ENCODE data around the gene LRIG2. TPM values are rescaled to one million over a fixed set of nuclear protein-coding genes. Genes with fewer than 3 reads are reported as not detected.
"Not testable (repeated sequence)": the region's sequence is repeated elsewhere in the genome, so short reads cannot be mapped to it uniquely, and the experiment has no call there.

Gene LRIG2
- total and polyA plus RNA-seq, 11 donors: 3.5 to 13.1 (median 8.5) TPM

- TF ChIP-seq POLR2A (IDR thresholded peaks at IDR 0.05): no peak
- no peak for TF ChIP-seq CTCF (IDR thresholded peaks at IDR 0.05)
- DNase-seq (no peak), ATAC-seq (no peak)
- intact Hi-C loops (cut with DNase I): no loop called here
- no peaks in the 10 kb centered on the region for H3K36me3 ChIP-seq
- H3K4me1 ChIP-seq: no peaks in the 10 kb centered on the region
- H3K9me3 ChIP-seq: peaks cover 0 to 30% (median 13%) of the 10 kb centered on the region in 12 donors
- WGBS, 4 donors: 86 to 96% (median 90%) methylated on average over 1 of the region's 1 CpG
- H3K27ac ChIP-seq: no peak overlapping the region
- H3K4me3 ChIP-seq: no peak overlapping the region
- H3K27me3 ChIP-seq: no peaks in the 10 kb centered on the region
Observed at GRCh38 chr1:113156368-113156767, 83.4 kb downstream of the LRIG2 start.

- intact Hi-C loops (cut with DNase I); DNase-seq; ATAC-seq; H3K4me3 ChIP-seq; H3K27ac ChIP-seq; H3K4me1 ChIP-seq; H3K36me3 ChIP-seq; H3K27me3 ChIP-seq: not testable (repeated sequence)
- H3K9me3 ChIP-seq: peaks cover 0 to 30% (median 13%) of the 10 kb centered on the region in 12 donors
- 73 to 82% (median 77%) methylated on average over 6 of the region's 6 CpGs for WGBS, 4 donors
Observed at GRCh38 chr1:113158743-113159142, 85.7 kb downstream of the LRIG2 start.

- no peak for ATAC-seq
- no peak overlapping the region for H3K4me3 ChIP-seq
- H3K4me1 ChIP-seq: no peaks in the 10 kb centered on the region
- WGBS, 4 donors: 91 to 96% (median 94%) methylated on average over 5 of the region's 5 CpGs
- TF ChIP-seq CTCF (IDR thresholded peaks at IDR 0.05) (no peak), POLR2A (IDR thresholded peaks at IDR 0.05) (no peak)
- no peaks in the 10 kb centered on the region for H3K27me3 ChIP-seq
- DNase-seq: no peak
- H3K27ac ChIP-seq: no peak overlapping the region
- intact Hi-C loops (cut with DNase I): no loop called here
- H3K9me3 ChIP-seq: peaks cover 0 to 4% (median 0%) of the 10 kb centered on the region in 12 donors
- H3K36me3 ChIP-seq: no peaks in the 10 kb centered on the region
Observed at GRCh38 chr1:113166473-113166872, 93.5 kb downstream of the LRIG2 start.

GRCh38 chr1:113168946-113169345, 95.9 kb downstream of the LRIG2 start:
- ATAC-seq (no peak), DNase-seq (no peak)
- peaks cover 0 to 26% (median 9%) of the 10 kb centered on the region in 12 donors for H3K9me3 ChIP-seq
- no peak overlapping the region for H3K4me3 ChIP-seq
- intact Hi-C loops (cut with DNase I): no loop called here
- TF ChIP-seq POLR2A (IDR thresholded peaks at IDR 0.05) (no peak), CTCF (IDR thresholded peaks at IDR 0.05) (no peak)
- H3K27ac ChIP-seq: no peak overlapping the region
- H3K27me3 ChIP-seq: no peaks in the 10 kb centered on the region
- H3K4me1 ChIP-seq: no peaks in the 10 kb centered on the region
- 77 to 78% (median 78%) methylated on average over 10 of the region's 10 CpGs for WGBS, 4 donors
- H3K36me3 ChIP-seq: no peaks in the 10 kb centered on the region

DNA sequence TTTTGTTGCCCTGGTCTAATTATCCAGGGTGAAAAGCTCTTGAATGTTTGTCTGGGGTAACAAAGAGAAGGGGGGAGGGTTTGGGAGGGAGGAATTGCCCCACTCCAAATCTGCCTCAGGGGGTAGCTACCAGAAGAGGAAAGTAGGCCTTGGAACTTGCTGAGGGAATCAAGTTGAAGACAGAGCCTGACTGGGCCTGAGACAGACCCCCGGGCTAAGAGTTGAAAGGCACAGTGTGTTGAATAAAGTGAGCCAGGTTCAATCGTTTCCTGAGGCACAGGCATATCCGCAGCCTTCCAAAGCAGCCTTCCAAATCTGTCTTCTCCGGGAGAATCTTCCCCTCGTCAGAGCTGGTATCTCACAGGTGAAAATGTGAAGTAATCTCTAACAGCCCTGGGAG, 96.6 kb downstream of the LRIG2 start:
- no peak overlapping the region for H3K27ac ChIP-seq
- H3K36me3 ChIP-seq: no peaks in the 10 kb centered on the region
- TF ChIP-seq POLR2A (IDR thresholded peaks at IDR 0.05) (no peak), CTCF (IDR thresholded peaks at IDR 0.05) (no peak)
- peaks cover 0 to 26% (median 9%) of the 10 kb centered on the region in 12 donors for H3K9me3 ChIP-seq
- no peaks in the 10 kb centered on the region for H3K27me3 ChIP-seq
- WGBS, 4 donors: 80 to 88% (median 85%) methylated on average over 5 of the region's 5 CpGs
- H3K4me1 ChIP-seq: no peaks in the 10 kb centered on the region
- no peak overlapping the region for H3K4me3 ChIP-seq
- intact Hi-C loops (cut with DNase I): no loop called here
- DNase-seq: no peak
- no peak for ATAC-seq

Data from heart left ventricle (tissue), 16 donors.